Left lung (tissue), 10 donors: ENCODE results near the gene KDSR. TPM values are rescaled to one million over a fixed set of nuclear protein-coding genes. Genes with fewer than 3 reads are reported as not detected.

Experiments used
- ATAC-seq: fragments of 200-7000 bp; cut with Tn5 transposase; one replicate; pipeline ENCODE4 v1.9.1; 2020; ENCODE audit warnings: moderate library complexity
- DNase-seq, 4 donors: peaks; one replicate each; pipeline ENCODE4 v3.0.0-alpha.2; 2013 to 2020
- H3K27ac ChIP-seq, 2 donors: fragments of 200-600 bp; sonication (generic) in 1 of 2; one replicate each; pipeline versions ENCODE4 v1.5.0 to v1.8.0; 2020 to 2021
- H3K27me3 ChIP-seq, 2 donors: fragments of 200-600 bp; sonication (generic) in 1 of 2; one replicate each; pipeline versions ENCODE4 v1.5.0 to v1.8.0; 2020 to 2021
- H3K36me3 ChIP-seq, 2 donors: fragments of 200-600 bp; sonication (generic) in 1 of 2; one replicate each; pipeline versions ENCODE4 v1.5.0 to v1.8.0; 2020 to 2021
- H3K4me1 ChIP-seq, 2 donors: fragments of 200-600 bp; one replicate each; pipeline ENCODE4 v1.8.0; 2021
- H3K4me3 ChIP-seq, 2 donors: fragments of 200-600 bp; sonication (generic) in 1 of 2; one replicate each; pipeline versions ENCODE4 v1.5.0 to v1.8.0; 2020 to 2021; ENCODE audit warnings: mild to moderate bottlenecking in 1 of 2
- H3K9me3 ChIP-seq, 2 donors: fragments of 200-600 bp; sonication (generic) in 1 of 2; one replicate each; pipeline versions ENCODE4 v1.5.0 to v1.8.0; 2020 to 2021
- intact Hi-C, 2 donors: fragments of 100-400 bp; cut with DNase I; formaldehyde crosslinking; loops; one replicate each; pipeline versions ENCODE4 v1.11.2 to v1.14.2; 2022
- polyA plus RNA-seq, 6 donors: library from polyadenylated mRNA; unstranded; fragments of 120-200 nt; gene quantifications; one replicate each; pipeline ENCODE4 v1.2.1, GENCODE V29; 2013; ENCODE audit not compliant: insufficient read length in 6 of 6
- total RNA-seq, 2 donors: library from RNA; stranded (reverse); fragmentation: NEBNext Ultra II Directional; extraction: Animal tissue kit (Norgen Biotek cat#: 25700); gene quantifications; one replicate each; pipeline ENCODE4 v1.2.1, GENCODE V29; 2021
- TF ChIP-seq, protein P1 (sequence below), 2 donors: fragments of 200-600 bp; sonication (generic) in 1 of 2; IDR thresholded peaks; one replicate each; pipeline versions ENCODE4 v1.5.0 to v1.8.0; 2021; ENCODE audit warnings: antibody characterized with exemption in 2 of 2
- donor health status: DM: no; HTN: yes; CAD: no.
- donor health status: DM: no; HTN: no; CAD: no.

Gene KDSR
- total and polyA plus RNA-seq, 8 donors, result 41.1 to 70.2 (median 42.4) TPM

- intact Hi-C loops, result no loop called here
- Histone ChIP-seq H3K4me3 (no peak overlapping the region), H3K36me3 (no peaks in the 10 kb centered on the region), H3K27me3 (no peaks in the 10 kb centered on the region), H3K9me3 (no peaks in the 10 kb centered on the region), H3K4me1 (peaks cover 0 to 19% of the 10 kb centered on the region in 2 donors), H3K27ac (no peak overlapping the region)
- TF ChIP-seq, protein P1, sequence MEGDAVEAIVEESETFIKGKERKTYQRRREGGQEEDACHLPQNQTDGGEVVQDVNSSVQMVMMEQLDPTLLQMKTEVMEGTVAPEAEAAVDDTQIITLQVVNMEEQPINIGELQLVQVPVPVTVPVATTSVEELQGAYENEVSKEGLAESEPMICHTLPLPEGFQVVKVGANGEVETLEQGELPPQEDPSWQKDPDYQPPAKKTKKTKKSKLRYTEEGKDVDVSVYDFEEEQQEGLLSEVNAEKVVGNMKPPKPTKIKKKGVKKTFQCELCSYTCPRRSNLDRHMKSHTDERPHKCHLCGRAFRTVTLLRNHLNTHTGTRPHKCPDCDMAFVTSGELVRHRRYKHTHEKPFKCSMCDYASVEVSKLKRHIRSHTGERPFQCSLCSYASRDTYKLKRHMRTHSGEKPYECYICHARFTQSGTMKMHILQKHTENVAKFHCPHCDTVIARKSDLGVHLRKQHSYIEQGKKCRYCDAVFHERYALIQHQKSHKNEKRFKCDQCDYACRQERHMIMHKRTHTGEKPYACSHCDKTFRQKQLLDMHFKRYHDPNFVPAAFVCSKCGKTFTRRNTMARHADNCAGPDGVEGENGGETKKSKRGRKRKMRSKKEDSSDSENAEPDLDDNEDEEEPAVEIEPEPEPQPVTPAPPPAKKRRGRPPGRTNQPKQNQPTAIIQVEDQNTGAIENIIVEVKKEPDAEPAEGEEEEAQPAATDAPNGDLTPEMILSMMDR (IDR thresholded peaks at IDR 0.05), result no peak
- ATAC-seq, result peak; percentile 25
- DNase-seq, result no peak
These were observed 64.8 kb downstream of the KDSR start for GRCh38 chr18:63302220-63302619.

DNA sequence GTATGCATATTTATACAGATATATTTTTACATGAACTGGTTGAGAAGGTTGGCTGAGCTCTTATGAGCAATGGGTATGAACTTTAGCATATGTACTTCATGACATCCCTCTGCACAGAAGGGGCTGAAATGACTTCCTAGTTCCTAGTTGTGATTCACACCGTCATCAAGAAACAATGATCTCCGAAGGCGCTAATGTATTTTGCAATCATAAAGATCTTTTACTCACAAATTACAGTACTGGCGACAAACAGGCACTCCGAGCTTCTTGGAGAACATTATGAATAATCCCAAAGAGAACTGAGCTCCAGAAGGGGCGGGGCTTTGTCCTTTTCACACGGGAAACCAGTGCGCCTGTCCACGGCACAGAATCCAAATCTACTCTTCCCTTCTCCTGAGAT is 65.6 kb downstream of the KDSR start:
- no peaks in the 10 kb centered on the region for H3K27me3 ChIP-seq
- TF ChIP-seq, protein P1 (IDR thresholded peaks at IDR 0.05), result no peak
- ATAC-seq, result peak; percentile 41
- no peak for DNase-seq
- H3K27ac ChIP-seq, result no peak overlapping the region
- peaks cover 0 to 19% of the 10 kb centered on the region in 2 donors for H3K4me1 ChIP-seq
- intact Hi-C loops, result no loop called here
- H3K4me3 ChIP-seq, result no peak overlapping the region
- H3K9me3 ChIP-seq, result no peaks in the 10 kb centered on the region
- H3K36me3 ChIP-seq, result no peaks in the 10 kb centered on the region

DNA sequence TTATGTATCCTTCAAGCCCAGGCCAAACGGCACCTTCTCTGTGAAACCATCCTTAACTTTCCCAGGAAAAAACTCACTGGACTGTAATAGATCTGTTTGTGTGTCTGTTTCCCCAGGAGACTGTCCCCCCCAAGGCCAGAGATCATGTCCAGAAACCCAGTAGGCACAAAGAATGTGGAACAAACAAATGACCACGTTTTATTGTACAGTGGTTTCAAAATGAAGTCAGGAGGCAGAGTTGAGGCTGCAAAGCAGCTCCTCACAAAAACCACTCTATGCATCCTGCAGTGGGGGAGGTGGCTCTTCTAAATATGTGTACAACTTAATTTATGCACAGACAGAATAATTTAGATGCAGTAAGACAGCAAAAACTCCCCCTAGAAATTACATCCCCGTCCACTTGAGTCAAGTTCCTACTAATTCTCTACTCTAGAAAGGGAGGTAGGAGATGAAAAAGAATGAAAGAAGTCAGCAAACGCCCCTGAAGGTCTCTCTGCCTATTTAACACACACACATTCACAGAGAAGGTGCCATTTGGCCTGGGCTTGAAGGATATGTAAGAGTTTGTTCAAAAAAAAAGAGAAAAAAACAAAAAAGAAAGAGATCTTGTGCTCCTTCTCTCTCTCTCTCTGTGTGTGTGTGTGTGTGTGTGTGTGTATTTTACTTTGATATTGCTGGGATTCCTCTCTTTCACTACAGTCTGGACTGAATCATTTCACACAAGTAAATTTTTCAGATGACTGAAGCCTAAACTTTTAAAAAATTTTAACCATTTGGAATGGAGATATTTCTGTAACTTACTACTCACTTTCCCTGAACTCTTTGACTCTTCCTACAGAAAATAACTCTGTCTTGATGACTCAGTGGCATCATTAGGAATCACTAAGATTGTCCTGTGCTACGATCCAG is 66.9 kb downstream of the KDSR start:
- DNase-seq (no peak), ATAC-seq (no peak)
- TF ChIP-seq, protein P1 (IDR thresholded peaks at IDR 0.05), result no peak
- Histone ChIP-seq H3K9me3 (no peaks in the 10 kb centered on the region), H3K4me3 (no peak overlapping the region), H3K27ac (no peak overlapping the region), H3K4me1 (peaks cover 0 to 19% of the 10 kb centered on the region in 2 donors), H3K36me3 (no peaks in the 10 kb centered on the region), H3K27me3 (no peaks in the 10 kb centered on the region)
- intact Hi-C loops, result no loop called here

DNA sequence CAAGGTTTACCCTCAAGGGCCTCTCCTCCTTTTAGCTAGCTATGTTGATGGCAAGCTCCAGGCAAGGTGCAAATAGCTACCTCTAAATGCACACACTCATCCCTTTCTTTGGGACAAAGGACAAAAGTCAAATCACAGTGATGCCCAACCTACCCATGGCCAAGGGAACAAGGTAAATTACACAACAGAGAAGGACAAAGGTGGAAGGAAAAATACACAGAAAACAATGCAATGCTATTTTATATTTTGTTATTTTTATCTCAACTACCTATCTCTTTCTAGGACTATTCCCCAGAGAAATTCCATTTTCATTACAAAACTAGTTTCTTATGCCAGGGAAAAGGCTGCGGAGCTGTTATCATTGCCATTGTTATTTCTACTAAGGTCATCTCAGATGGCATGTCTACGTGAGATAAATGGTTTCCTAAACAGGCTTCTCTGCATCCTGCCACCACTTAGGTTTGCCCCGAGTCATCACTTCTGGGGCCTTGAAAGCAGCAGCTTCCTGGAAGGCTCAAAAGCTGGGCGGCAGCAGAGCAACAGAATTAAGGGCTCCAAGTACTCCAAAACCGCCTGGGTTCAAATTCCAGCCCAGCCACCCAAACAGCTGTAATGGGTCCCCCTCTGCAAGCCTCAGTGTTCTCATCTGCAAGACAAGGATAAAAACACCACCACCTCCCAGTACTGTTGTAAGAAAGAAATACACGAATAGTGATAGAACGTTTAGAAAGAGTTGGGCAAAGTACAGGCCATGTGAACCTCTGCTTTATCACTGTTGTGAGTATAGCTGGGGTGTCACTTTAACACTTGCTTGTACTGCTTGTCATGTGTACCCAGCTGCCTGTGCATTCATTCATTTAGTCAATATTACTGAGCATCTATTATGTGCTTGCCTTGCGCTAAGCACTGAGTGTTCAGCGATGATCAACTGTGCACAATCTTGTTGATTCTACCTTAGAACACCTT is 68.3 kb downstream of the KDSR start:
- H3K4me1 ChIP-seq, result peaks cover 0 to 18% of the 10 kb centered on the region in 2 donors
- no peak overlapping the region for H3K4me3 ChIP-seq
- H3K36me3 ChIP-seq, result no peaks in the 10 kb centered on the region
- intact Hi-C loops, result no loop called here
- no peak overlapping the region for H3K27ac ChIP-seq
- TF ChIP-seq, protein P1 (IDR thresholded peaks at IDR 0.05), result no peak
- no peaks in the 10 kb centered on the region for H3K27me3 ChIP-seq
- H3K9me3 ChIP-seq, result no peaks in the 10 kb centered on the region
- ATAC-seq (no peak), DNase-seq (no peak)
